GM18505 (cell line): ENCODE data around the gene FLVCR2.
"Not testable (repeated sequence)": the region's sequence is repeated elsewhere in the genome, so short reads cannot be mapped to it uniquely, and the experiment has no call there.

ENCODE experiments used
- ATAC-seq: cut with Tn5 transposase; IDR thresholded peaks from one replicate; pipeline ENCODE4 v1.9.1; 2021; ENCODE audit not compliant: unreplicated experiment
- POLR2A ChIP-seq: IDR thresholded peaks from 4 replicates; pipeline ENCODE4 v1.6.1; 2011; ENCODE audit warnings: borderline replicate concordance; ENCODE audit not compliant: insufficient read depth, insufficient read length; ENCODE audit errors: extremely low read depth

Gene FLVCR2

DNA sequence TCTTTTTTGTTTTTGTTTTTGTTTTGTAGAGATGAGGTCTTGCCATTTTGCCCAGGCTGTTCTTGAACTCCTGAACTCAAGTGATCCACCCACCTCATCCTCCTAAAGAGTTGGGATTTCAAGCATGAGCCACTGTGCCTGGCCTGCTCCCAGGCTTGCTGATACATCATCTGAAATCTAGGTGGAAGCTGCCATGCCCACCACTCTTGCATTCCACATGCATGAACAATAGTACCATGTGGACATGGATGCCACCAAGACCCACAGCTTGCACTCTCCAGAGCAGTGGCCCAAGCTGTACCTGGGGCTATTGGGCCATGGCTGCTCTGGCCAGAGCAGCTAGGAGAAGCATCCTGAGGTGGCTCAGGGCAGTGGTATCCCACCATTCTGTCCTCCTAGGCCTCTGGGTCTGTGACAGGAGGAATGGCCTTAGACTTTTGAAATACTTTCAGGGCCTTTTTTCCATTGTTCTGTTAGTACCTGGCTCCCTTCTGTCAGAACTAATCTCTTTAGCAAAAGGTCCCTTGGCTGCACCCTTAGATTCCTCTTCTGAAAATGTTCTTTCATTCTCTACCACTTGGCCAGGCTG is 13.7 kb downstream of the FLVCR2 start:
- no peak for TF ChIP-seq POLR2A
- no peak for ATAC-seq

DNA sequence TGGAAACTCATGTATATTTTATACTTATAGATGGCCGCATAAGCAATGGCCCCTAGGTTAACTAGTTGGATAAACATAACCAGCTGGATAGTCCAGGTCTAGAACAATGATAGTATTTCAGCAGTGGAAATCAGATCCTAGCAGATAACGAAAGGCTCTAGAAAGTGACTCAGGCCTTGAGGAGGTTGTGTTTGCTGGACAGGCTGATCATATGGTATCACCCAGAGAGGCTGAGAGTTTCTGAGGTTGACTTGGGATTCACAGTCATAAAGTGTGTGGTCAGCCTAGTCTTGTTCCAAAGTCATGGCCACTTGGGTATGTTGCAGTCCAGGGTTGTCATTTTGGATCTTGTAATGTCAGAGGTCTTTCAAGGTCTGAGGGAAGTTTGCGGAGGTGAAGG is 16.8 kb downstream of the FLVCR2 start:
- no peak for ATAC-seq
- no peak for TF ChIP-seq POLR2A

DNA sequence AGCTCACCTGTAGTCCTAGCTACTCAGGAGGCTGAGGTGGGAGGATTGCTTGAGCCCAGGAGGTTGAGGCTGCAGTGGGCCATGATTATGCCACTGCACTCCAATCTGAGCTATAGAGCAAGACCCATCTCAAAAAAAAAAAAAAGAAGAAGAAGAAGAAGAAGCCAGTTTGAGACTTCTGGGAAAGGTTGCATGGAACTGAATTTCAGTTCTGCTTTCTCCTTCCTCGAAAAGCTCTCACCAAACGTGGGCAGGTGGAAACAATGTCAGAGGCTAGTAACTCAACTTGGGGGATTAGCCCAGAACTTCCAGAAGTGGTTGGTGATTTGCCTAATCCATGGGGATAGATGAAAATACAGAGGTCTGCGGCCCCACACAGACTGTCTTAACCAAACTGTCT is 18.7 kb downstream of the FLVCR2 start:
- no peak for ATAC-seq
- no peak for TF ChIP-seq POLR2A

DNA sequence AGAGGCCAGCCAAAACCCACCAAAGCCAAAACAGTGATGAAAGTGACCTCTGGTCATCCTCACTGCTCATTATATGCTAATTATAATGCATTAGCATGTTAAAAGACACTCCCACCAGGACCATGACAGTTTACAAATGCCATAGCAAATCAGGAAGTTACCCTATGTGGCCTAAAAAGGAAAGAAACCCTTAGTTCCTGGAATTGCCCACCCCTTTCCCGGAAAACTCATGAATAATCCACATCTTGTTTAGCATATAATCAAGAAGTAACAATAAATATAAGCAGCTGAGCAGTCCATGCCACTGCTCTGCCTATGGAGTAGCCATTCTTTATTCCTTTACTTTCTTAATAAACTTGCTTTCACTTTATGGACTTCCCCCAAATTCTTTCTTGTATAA is 21.7 kb downstream of the FLVCR2 start:
- not testable (repeated sequence) for ATAC-seq

DNA sequence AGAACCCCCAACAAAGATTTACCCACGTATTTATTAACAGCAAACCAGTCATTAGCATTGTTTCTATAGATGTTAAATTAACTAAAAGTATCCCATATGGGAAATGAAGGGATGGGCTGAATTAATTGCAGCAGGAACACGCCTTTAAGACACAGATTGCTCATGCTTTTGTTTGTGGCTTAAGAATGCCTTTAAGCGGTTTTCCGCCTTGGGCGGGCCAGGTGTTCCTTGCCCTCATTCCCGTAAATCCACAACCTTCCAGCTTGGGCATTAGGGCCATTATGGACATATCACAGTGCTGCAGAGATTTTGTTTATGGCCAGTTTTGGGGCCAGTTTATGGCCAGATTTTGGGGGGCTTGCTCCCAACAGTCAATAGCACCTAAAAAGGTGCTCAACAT is 22.6 kb downstream of the FLVCR2 start:
- ATAC-seq = not testable (repeated sequence)

DNA sequence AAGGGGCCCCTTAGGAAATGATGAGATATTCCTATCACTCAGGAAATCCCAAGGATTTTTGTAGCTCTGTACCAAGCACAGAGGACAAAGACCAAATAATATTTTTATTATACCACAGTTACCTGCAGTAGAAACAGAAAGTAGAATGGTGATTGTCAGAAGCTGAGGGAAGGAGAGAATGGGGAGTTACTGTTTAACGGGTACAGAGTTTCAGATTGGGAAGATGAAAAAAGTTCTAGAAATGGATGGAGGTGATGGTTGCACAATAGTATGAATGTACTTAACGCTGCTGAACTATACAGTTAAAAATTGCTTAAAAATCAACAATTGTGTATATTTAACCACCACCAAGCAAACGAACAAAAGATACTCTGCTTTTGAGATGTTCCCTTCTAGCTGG is 24.1 kb downstream of the FLVCR2 start:
- TF ChIP-seq POLR2A = no peak
- no peak for ATAC-seq

DNA sequence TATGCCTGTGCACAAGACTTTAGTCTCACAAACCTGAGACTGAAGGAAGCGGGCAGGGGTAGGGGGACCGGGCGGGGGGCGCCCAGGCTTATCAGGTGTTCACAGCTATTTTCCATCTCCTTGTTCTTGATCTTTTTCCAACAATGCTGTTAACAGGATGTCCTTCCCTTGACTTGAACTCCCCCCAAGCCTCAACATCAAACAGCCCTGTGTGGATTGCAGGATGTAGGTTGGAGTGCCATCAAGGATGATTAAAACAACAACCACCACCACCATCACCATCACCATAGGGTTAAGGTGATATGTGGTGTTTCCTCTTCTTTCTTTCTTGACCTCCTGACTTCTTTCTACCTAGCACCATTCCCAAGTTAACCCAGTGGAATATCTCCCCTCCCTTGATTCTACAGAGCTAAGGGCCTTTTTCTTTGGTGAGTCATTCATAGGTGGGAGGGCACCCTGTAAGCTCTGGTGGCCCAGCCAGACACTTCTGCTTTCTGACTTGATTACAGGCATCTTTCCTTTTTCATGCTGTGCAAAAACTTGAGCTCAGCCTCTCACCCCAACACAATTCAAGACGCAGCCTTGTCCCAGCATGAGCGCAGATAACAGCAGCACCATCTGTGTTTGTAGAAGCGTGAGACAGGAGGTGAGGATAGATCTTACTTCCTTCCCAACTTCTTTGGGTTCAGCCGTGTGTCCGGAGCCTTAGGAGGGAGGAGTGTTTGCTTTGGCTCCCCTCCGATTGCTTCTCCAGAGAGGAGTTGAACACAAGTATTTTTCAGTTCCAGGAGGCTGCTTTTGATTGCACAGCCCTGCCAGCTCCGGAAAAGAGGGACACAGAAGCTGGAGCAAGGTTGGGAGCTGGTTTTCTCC is 26.8 kb downstream of the FLVCR2 start:
- ATAC-seq = no peak
- no peak for TF ChIP-seq POLR2A

DNA sequence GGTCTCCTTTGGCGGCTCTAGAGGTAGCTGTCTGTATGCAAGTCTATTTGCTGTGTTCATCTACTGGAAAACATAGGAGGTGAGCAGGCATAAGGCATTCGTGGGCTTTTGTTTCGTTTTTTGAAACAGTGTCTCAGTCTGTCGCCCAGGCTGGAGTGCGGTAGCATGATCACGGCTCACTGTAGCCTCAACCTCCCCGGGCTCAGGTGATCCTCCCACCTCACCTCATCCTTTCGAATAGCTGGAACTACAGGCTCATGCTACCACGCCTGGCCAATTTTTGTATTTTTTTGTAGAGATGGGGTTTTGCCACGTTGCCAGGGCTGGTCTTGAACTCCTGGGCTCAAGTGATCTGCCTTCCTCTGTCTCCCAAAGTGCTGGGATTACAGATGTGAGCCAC is 27.5 kb downstream of the FLVCR2 start:
- TF ChIP-seq POLR2A = no peak
- ATAC-seq = no peak

DNA sequence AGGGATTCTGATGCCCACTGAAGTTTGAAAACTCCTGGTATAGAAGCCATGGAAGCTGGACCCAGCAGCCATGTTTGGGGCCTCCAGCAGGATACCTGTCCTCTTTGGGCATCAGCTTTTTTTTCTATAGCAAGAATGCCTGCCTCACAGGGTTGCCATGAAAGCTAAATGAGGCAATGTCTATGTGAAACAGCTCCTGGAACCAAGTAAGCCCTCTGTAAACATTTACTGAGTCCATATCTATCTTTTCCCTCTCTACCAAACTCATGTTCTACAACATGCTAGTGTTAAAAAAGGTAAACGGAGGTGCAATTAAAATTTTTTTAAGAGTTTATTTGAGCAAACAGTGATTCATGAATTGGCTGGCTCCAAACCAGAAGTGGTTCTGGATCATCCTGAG is 28.6 kb downstream of the FLVCR2 start:
- TF ChIP-seq POLR2A = no peak
- no peak for ATAC-seq

DNA sequence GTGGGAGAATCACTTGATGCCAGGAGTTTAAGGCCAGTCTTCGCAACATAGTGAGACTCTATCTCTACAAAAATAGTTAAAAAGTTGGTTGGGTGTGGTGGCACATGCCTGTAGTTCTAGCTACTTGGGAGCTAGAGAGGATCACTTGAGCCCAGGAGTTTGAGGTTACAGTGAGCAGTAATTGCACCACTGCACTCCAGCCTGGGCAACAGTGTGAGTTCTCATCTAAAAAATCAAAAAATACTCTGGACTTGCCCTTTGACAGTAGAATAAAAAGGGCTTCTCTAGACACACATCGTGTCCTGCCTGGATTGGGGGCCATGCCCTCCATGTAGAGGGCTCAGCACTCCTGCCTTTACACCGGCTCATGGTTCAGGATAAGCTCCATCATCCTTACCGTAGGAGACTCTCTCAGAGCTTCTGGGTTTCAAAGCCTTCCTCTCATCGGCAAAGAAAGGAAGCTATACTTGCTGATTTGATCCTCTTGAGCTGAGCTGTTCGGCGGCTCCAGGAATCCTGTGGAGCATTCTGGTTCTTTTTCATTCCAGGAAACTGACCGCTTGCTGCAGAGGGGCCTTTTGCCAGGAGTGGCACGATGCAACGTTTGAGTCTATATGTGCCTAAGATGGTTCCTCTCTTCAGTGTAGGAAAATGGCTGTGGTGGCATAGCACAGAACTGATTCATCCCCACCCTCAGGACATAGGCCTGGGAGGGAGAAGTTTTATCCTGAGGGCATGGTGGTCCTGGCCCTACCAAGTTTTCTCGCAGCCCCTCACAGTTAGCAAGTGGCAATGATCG is 29.6 kb downstream of the FLVCR2 start:
- no peak for TF ChIP-seq POLR2A
- ATAC-seq = no peak

DNA sequence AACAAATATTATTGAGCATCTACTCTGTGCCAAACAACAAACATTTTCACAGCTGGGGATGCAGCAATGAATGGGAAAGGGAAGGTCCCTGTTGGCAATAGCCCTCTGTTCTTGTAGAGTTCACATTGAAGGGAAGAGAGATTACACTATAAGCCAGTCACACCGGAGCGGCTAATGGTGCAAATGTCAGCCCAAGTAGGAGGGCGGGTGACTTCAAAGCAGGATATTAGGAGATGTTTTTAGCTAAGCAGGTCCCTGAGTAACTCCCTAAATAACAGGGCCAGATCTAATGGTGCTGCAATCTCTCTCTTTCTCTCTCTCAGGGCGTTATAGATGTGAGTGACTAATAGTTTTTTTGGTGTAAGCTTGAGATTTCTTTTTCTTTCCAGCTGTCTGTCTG is 30.7 kb downstream of the FLVCR2 start:
- ATAC-seq = no peak
- no peak for TF ChIP-seq POLR2A

DNA sequence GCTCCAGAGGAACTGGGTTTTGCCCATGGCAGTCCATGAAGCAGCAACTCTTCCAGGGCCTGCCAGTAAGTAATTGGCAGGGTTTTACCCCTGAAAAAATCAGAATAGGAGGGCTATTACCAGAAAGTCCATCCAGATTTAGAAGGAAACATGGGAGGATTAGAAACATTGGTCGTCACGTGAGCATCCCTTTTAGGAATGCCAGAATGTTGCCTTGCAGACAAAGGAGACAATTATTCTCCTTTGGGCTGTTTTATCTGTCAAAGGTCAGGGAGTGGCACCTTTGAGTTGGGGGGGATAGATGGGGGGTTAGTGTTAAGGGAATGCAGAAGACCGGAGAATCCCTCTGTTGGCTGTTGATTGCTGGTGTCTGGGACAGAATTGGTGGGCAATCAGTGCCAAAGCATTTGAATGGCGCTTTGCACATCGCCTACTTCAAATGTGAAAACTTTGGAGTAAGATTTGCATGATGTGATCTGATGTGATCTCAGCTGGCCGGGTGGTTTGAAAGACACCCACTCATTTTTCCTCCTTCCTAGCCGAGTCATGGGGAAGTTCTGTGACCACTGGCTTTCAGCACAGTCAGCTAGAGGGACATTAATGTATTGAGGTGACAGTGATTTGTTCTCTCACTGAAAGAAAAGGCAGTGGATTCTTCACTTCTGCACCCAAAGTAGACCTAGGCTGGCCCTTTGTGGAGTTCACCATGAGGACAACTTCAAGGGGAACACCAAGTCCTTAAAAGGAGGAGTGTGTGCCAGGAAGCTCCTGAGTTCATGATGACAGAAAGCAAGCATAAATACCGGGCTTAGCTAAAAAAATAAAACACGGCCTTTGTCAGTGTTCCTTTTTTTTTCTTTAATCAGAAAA is 31.4 kb downstream of the FLVCR2 start:
- no peak for ATAC-seq
- TF ChIP-seq POLR2A = no peak

DNA sequence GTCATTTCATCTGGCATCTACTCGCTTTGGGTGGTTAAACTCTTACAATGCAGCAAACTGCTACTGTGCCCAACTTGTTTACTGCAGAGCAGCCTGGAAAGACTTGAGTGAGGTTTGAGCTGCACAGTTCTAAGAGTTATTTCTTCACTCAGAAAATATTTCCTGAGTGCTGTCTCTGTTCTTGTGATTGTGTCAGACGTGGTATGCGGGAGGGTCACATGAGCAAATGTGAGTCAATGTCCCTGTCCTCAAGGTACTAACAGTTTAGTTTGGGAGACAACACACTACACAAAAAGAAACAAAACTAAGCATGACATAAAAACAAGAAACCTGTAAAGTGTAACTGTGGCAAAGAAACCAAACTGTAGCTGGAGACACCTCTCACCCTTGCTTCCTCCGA is 32.4 kb downstream of the FLVCR2 start:
- TF ChIP-seq POLR2A = no peak
- no peak for ATAC-seq
